Cardiac septum (tissue), 1 donor: ENCODE data around the gene ALDOC. TPM values are rescaled to one million over a fixed set of nuclear protein-coding genes. Genes with fewer than 3 reads are reported as not detected.
"Not testable (repeated sequence)": the region's sequence is repeated elsewhere in the genome, so short reads cannot be mapped to it uniquely, and the experiment has no call there.

Source experiments
- DNase-seq: peaks from one replicate; pipeline ENCODE4 v3.0.0-alpha.2; 2020; ENCODE audit warnings: low spot score
- intact Hi-C: fragments of 100-400 bp; cut with DNase I; formaldehyde crosslinking; loops from one replicate; pipeline ENCODE4 v1.14.0; 2022
- total RNA-seq: library from RNA; stranded (reverse); fragmentation: NEBNext Ultra II Directional; extraction: Animal tissue kit (Norgen Biotek cat#: 25700); gene quantifications from one replicate; pipeline ENCODE4 v1.2.1, GENCODE V29; 2021
- donor health status: DM: no; HTN: no; CAD: no.

Gene ALDOC
- total RNA-seq, 1 donor from 2014 or later, result 326 TPM

GRCh38 chr17:28592260-28592659, 15.6 kb upstream of the ALDOC start:
- intact Hi-C loops, result no loop called here
- no peak for DNase-seq

- intact Hi-C loops, result no loop called here
- no peak for DNase-seq
These were observed 9.2 kb upstream of the ALDOC start for GRCh38 chr17:28585851-28586250.

- intact Hi-C loops, result no loop called here
- no peak for DNase-seq
These were observed 7.7 kb upstream of the ALDOC start for GRCh38 chr17:28584434-28584833.

- intact Hi-C loops, result no loop called here
- no peak for DNase-seq
These were observed 5.8 kb upstream of the ALDOC start for GRCh38 chr17:28582513-28582912.

- intact Hi-C loops, result no loop called here
- DNase-seq, result no peak
These were observed 4.3 kb upstream of the ALDOC start for GRCh38 chr17:28580959-28581358.

- no peak for DNase-seq
- intact Hi-C loops, result no loop called here
These were observed 2.8 kb upstream of the ALDOC start for GRCh38 chr17:28579526-28579925.

- DNase-seq, result peak; percentile 68
- intact Hi-C loops, result no loop called here
These were observed 1.8 kb upstream of the ALDOC start for GRCh38 chr17:28578246-28579195.

- intact Hi-C loops, result no loop called here
- DNase-seq, result no peak
These were observed 750 bp upstream of the ALDOC start for GRCh38 chr17:28577466-28577824.

GRCh38 chr17:28576016-28576415, 679 bp downstream of the ALDOC start:
- DNase-seq, result peak; percentile 57
- intact Hi-C loops, result not testable (repeated sequence)

- peak; percentile 92 for DNase-seq
- intact Hi-C loops, result no loop called here
These were observed 1.4 kb downstream of the ALDOC start for GRCh38 chr17:28575126-28575795.

- peak; percentile 69 for DNase-seq
- intact Hi-C loops, result no loop called here
These were observed 2.2 kb downstream of the ALDOC start for GRCh38 chr17:28574526-28574925.

GRCh38 chr17:28573966-28574480, 2.7 kb downstream of the ALDOC start:
- intact Hi-C loops, result no loop called here
- peak; percentile 62 for DNase-seq

GRCh38 chr17:28573521-28573920, 3.2 kb downstream of the ALDOC start:
- intact Hi-C loops, result no loop called here
- DNase-seq, result peak; percentile 49

- intact Hi-C loops, result no loop called here
- no peak for DNase-seq
These were observed 3.7 kb downstream of the ALDOC start for GRCh38 chr17:28573040-28573380.

GRCh38 chr17:28572259-28573039, 4.2 kb downstream of the ALDOC start:
- intact Hi-C loops, result no loop called here
- DNase-seq, result peak; percentile 14

- intact Hi-C loops, result loop anchor here (2.0 kb wide), 1 partner anchor 19 kb away; the partner anchor contains the start of gene UNC119
- peak; percentile 99 for DNase-seq
These were observed 5.2 kb downstream of the ALDOC start, which contains the start of gene PIGS for GRCh38 chr17:28571361-28572122. Gene PIGS, minus strand, starts transcription at chr17:28571524. Its CDS starts 28 bp downstream, at chr17:28571496.

GRCh38 chr17:28570716-28571360, 5.9 kb downstream of the ALDOC start:
- DNase-seq, result no peak
- intact Hi-C loops, result loop anchor here (2.0 kb wide), 1 partner anchor 18 kb away; the partner anchor contains the start of gene UNC119

- no peak for DNase-seq
- intact Hi-C loops, result no loop called here
These were observed 7.2 kb downstream of the ALDOC start for GRCh38 chr17:28569446-28569845.

- no peak for DNase-seq
- intact Hi-C loops, result no loop called here
These were observed 9.1 kb downstream of the ALDOC start for GRCh38 chr17:28567604-28568003.
